H1 (cell line): Measurements from ENCODE around the gene TLNRD1. TPM values are rescaled to one million over a fixed set of nuclear protein-coding genes. Genes with fewer than 3 reads are reported as not detected.

Experiments used
- CTCF ChIA-PET: fragments of 300-600 bp; sonication (Branson Sonifier 250); formaldehyde crosslinking; loops from one replicate; lab custom pipeline; 2021; ENCODE audit not compliant: partially characterized antibody; lab: Charles Lee
- POLR2A ChIA-PET: fragments of 300-600 bp; sonication (Branson Sonifier 250); formaldehyde crosslinking; loops from one replicate; lab custom pipeline; 2021; ENCODE audit warnings: inconsistent platforms; ENCODE audit not compliant: partially characterized antibody; lab: Charles Lee
- DNase-seq, 2 experiments: peaks; one replicate each; pipeline versions ENCODE4 v3.0.0 to v3.0.0-alpha.2; 2010 to 2022; ENCODE audit warnings: low spot score in 2 of 2, low read depth in 1 of 2, mixed read lengths in 1 of 2
- FAIRE-seq: peaks from 2 replicates; lab custom pipeline; 2011; peaks lifted over from hg19 to GRCh38; lab: Jason Lieb, UNC
- H2AFZ ChIP-seq: 2 replicates; pipeline ENCODE4 v1.8.1; 2012; ENCODE audit warnings: low read length, inconsistent platforms
- H2AK5ac ChIP-seq: 2 replicates; pipeline ENCODE4 v1.6.1; 2013; ENCODE audit warnings: low read depth, low read length
- H2BK120ac ChIP-seq: replicated peaks from 2 replicates; pipeline ENCODE3; 2013; ENCODE audit warnings: low read depth, low read length, inconsistent platforms
- H2BK12ac ChIP-seq: 2 replicates; pipeline ENCODE4 v1.6.1; 2013; ENCODE audit warnings: low read depth, low read length
- H2BK15ac ChIP-seq: 2 replicates; pipeline ENCODE4 v1.6.1; 2013; ENCODE audit warnings: low read length
- H2BK20ac ChIP-seq: 2 replicates; pipeline ENCODE4 v1.6.1; 2013; ENCODE audit warnings: low read length
- H2BK5ac ChIP-seq: 2 replicates; pipeline ENCODE4 v1.6.1; 2013; ENCODE audit warnings: low read depth, low read length
- H3K14ac ChIP-seq: 2 replicates; pipeline ENCODE4 v1.6.1; 2013; ENCODE audit warnings: inconsistent platforms; ENCODE audit not compliant: insufficient read length
- H3K18ac ChIP-seq: 2 replicates; pipeline ENCODE4 v1.6.1; 2013; ENCODE audit warnings: low read length; ENCODE audit errors: extremely low read depth
- H3K23ac ChIP-seq: 2 replicates; pipeline ENCODE4 v1.6.1; 2013; ENCODE audit warnings: inconsistent platforms; ENCODE audit not compliant: insufficient read length
- H3K23me2 ChIP-seq: 2 replicates; pipeline ENCODE4 v1.6.1; 2013; ENCODE audit warnings: low read depth, low read length
- H3K27ac ChIP-seq: 2 replicates; pipeline ENCODE4 v1.6.1; 2011; ENCODE audit warnings: low read depth, low read length, inconsistent platforms
- H3K27me3 ChIP-seq, 4 experiments: replicated peaks in 1 of 4; 1 replicate in 1 of 4; 2 replicates in 3 of 4; pipeline versions ENCODE4 v1.6.1 to v1.8.1; 2011 to 2013; ENCODE audit warnings: low read length in 3 of 4, mild to moderate bottlenecking in 3 of 4, inconsistent platforms in 2 of 4, mixed read lengths in 2 of 4, moderate library complexity in 1 of 4; ENCODE audit not compliant: control insufficient read depth in 3 of 4, insufficient read depth in 3 of 4; ENCODE audit errors: extremely low read depth in 1 of 4
- H3K36me3 ChIP-seq, 4 experiments: 2 replicates each; pipeline versions ENCODE4 v1.6.1 to v1.8.1; 2011 to 2013; ENCODE audit warnings: mild to moderate bottlenecking in 4 of 4, low read length in 3 of 4, moderate library complexity in 2 of 4, control low read depth in 1 of 4, inconsistent platforms in 1 of 4; ENCODE audit not compliant: insufficient read depth in 4 of 4, control insufficient read depth in 2 of 4
- H3K4ac ChIP-seq: replicated peaks from 2 replicates; pipeline ENCODE3; 2013; ENCODE audit warnings: low read length, low read depth, mixed read lengths, inconsistent platforms; ENCODE audit not compliant: insufficient read length
- H3K4me1 ChIP-seq, 4 experiments: replicated peaks in 1 of 4; 1 replicate in 1 of 4; 2 replicates in 3 of 4; pipeline versions ENCODE4 v1.6.1 to v1.8.1; 2011 to 2013; ENCODE audit warnings: low read length in 3 of 4, inconsistent platforms in 2 of 4, mixed read lengths in 1 of 4; ENCODE audit not compliant: insufficient read depth in 4 of 4, control insufficient read depth in 3 of 4
- H3K4me2 ChIP-seq, 2 experiments: 2 replicates each; pipeline versions ENCODE4 v1.6.1 to v1.8.1; 2011 to 2013; ENCODE audit warnings: low read depth in 2 of 2, low read length in 2 of 2, control low read depth in 1 of 2, inconsistent platforms in 1 of 2, mild to moderate bottlenecking in 1 of 2; ENCODE audit not compliant: insufficient read depth in 1 of 2
- H3K4me3 ChIP-seq, 4 experiments: fragments of 200-600, 300-600 bp in 1 of 4; sonication (generic), shearing (Covaris generic), sonication (Bioruptor Twin) in 1 of 4; 2 replicates each; pipeline versions ENCODE4 v1.5.1 to v1.8.1; 2011 to 2016; ENCODE audit warnings: low read length in 4 of 4, low read depth in 3 of 4, control low read depth in 2 of 4, inconsistent platforms in 2 of 4, mild to moderate bottlenecking in 2 of 4, mixed read lengths in 1 of 4, moderate library complexity in 1 of 4; ENCODE audit not compliant: insufficient read depth in 2 of 4; ENCODE audit errors: extremely low read depth in 1 of 4
- H3K56ac ChIP-seq: replicated peaks from 2 replicates; pipeline ENCODE3; 2013; ENCODE audit warnings: low read depth, mild to moderate bottlenecking, mixed read lengths, low read length, inconsistent platforms; ENCODE audit not compliant: insufficient read length
- H3K79me1 ChIP-seq: 2 replicates; pipeline ENCODE4 v1.6.1; 2013; ENCODE audit warnings: low read depth, low read length, control low read depth
- H3K79me2 ChIP-seq, 2 experiments: 2 replicates each; pipeline versions ENCODE4 v1.6.1 to v1.8.1; 2012 to 2013; ENCODE audit warnings: low read length in 2 of 2, mild to moderate bottlenecking in 2 of 2, inconsistent platforms in 1 of 2; ENCODE audit not compliant: insufficient read depth in 2 of 2, control insufficient read depth in 1 of 2
- H3K9ac ChIP-seq, 4 experiments: replicated peaks in 1 of 4; 1 replicate in 1 of 4; 2 replicates in 3 of 4; pipeline versions ENCODE4 v1.6.1 to v1.8.1; 2011 to 2013; ENCODE audit warnings: low read depth in 3 of 4, low read length in 3 of 4, control low read depth in 2 of 4, mild to moderate bottlenecking in 2 of 4, moderate library complexity in 2 of 4, inconsistent platforms in 1 of 4; ENCODE audit errors: extremely low read depth in 1 of 4
- H3K9me3 ChIP-seq, 2 experiments: 2 replicates each; pipeline versions ENCODE4 v1.6.1 to v1.8.1; 2012 to 2013; ENCODE audit warnings: mild to moderate bottlenecking in 2 of 2, moderate library complexity in 2 of 2, control low read depth in 1 of 2, inconsistent platforms in 1 of 2, low read depth in 1 of 2, low read length in 1 of 2, mixed read lengths in 1 of 2; ENCODE audit not compliant: insufficient read depth in 2 of 2
- H4K20me1 ChIP-seq, 2 experiments: replicated peaks in 1 of 2; 2 replicates each; pipeline versions ENCODE3 to v1.8.1; 2011 to 2013; ENCODE audit warnings: inconsistent platforms in 2 of 2, low read length in 2 of 2, mild to moderate bottlenecking in 1 of 2; ENCODE audit not compliant: insufficient read depth in 2 of 2, control insufficient read depth in 1 of 2
- H4K5ac ChIP-seq: 2 replicates; pipeline ENCODE4 v1.6.1; 2013; ENCODE audit warnings: low read length, low read depth, mixed read lengths, inconsistent platforms; ENCODE audit not compliant: insufficient read length
- H4K8ac ChIP-seq: 2 replicates; pipeline ENCODE4 v1.8.0; 2013; ENCODE audit warnings: mild to moderate bottlenecking, moderate library complexity, low read length, inconsistent platforms; ENCODE audit not compliant: insufficient read depth; ENCODE audit errors: extremely low read depth
- H4K91ac ChIP-seq: replicated peaks from 2 replicates; pipeline ENCODE3; 2013; ENCODE audit warnings: low read length, mixed read lengths, inconsistent platforms; ENCODE audit not compliant: insufficient read length
- CBX5 ChIP-seq: fragments of 300-800, 300-1000 bp; sonication (generic); IDR thresholded peaks from 2 replicates; pipeline ENCODE4 v1.7.1; 2016; ENCODE audit warnings: antibody characterized with exemption, low read length, low read depth
- CHD1 ChIP-seq: IDR thresholded peaks from 2 replicates; pipeline ENCODE4 v1.6.1; 2012; ENCODE audit warnings: low read depth, low read length, improper control_type of control experiment
- EGR1 ChIP-seq: IDR thresholded peaks from 2 replicates; pipeline ENCODE4 v1.6.1; 2011; ENCODE audit warnings: low read depth, low read length, borderline replicate concordance
- EP300 ChIP-seq, 2 experiments: IDR thresholded peaks; 1 replicate in 1 of 2; 2 replicates in 1 of 2; pipeline ENCODE4 v1.6.1; 2011 to 2012; ENCODE audit warnings: low read depth in 2 of 2, low read length in 2 of 2, mild to moderate bottlenecking in 2 of 2, borderline replicate concordance in 1 of 2, inconsistent platforms in 1 of 2, moderate library complexity in 1 of 2
- GABPA ChIP-seq: IDR thresholded peaks from 2 replicates; pipeline ENCODE4 v1.6.1; 2011; ENCODE audit warnings: mild to moderate bottlenecking, low read length, moderate library complexity, borderline replicate concordance; ENCODE audit not compliant: insufficient read depth
- JUND ChIP-seq: IDR thresholded peaks from 2 replicates; pipeline ENCODE4 v1.6.1; 2011; ENCODE audit warnings: mild to moderate bottlenecking, improper control_type of control experiment, low read length
- MAFK ChIP-seq: IDR thresholded peaks from 2 replicates; pipeline ENCODE4 v1.6.1; 2012; ENCODE audit warnings: low read depth, mild to moderate bottlenecking, improper control_type of control experiment, low read length
- NANOG ChIP-seq: IDR thresholded peaks from 2 replicates; pipeline ENCODE4 v1.6.1; 2011; ENCODE audit warnings: low read length, low read depth, mild to moderate bottlenecking, inconsistent platforms; ENCODE audit not compliant: insufficient read depth, poor library complexity, severe bottlenecking
- PHF8 ChIP-seq: fragments of 200-600 bp; sonication (generic); conservative IDR thresholded peaks from 2 replicates; pipeline ENCODE4 v1.7.1; 2012; ENCODE audit warnings: low read depth, mild to moderate bottlenecking, inconsistent platforms, low read length, moderate library complexity
- POLR2A ChIP-seq, 2 experiments: IDR thresholded peaks; 1 replicate in 1 of 2; 2 replicates in 1 of 2; pipeline ENCODE4 v1.6.1; 2011; ENCODE audit warnings: low read depth in 2 of 2, low read length in 2 of 2, mild to moderate bottlenecking in 2 of 2; ENCODE audit errors: control extremely low read depth in 1 of 2
- RXRA ChIP-seq: IDR thresholded peaks from 2 replicates; pipeline ENCODE4 v1.6.1; 2011; ENCODE audit warnings: low read depth, mild to moderate bottlenecking, low read length, moderate library complexity; ENCODE audit not compliant: insufficient read depth
- SIX5 ChIP-seq: IDR thresholded peaks from 2 replicates; pipeline ENCODE4 v1.6.1; 2011; ENCODE audit warnings: mild to moderate bottlenecking, low read depth, low read length
- SP1 ChIP-seq: IDR thresholded peaks from 2 replicates; pipeline ENCODE4 v1.6.1; 2011; ENCODE audit warnings: low read depth, low read length
- SUZ12 ChIP-seq: fragments of 200-600 bp; sonication (generic); IDR thresholded peaks from 2 replicates; pipeline ENCODE4 v1.6.1; 2012; ENCODE audit warnings: mild to moderate bottlenecking, inconsistent platforms, low read length, moderate library complexity, mixed read lengths
- TBP ChIP-seq: IDR thresholded peaks from 2 replicates; pipeline ENCODE4 v1.6.1; 2011; ENCODE audit warnings: low read depth, low read length, improper control_type of control experiment
- WGBS, 2 experiments: shearing (Covaris generic) in 1 of 2; methylation state at CpG; one replicate each; pipeline versions ENCODE4 v1.1.6 to v1.1.7; 2013 to 2015; ENCODE audit warnings: low lambda C conversion rate in 2 of 2, mixed read lengths in 2 of 2, inconsistent platforms in 1 of 2, low coverage in 1 of 2, missing lambda C conversion rate in 1 of 2; ENCODE audit not compliant: insufficient replicate concordance in 2 of 2, insufficient coverage in 1 of 2, insufficient read length in 1 of 2; ENCODE audit errors: extremely low coverage in 1 of 2, missing lambda C conversion rate in 1 of 2; 5-methylcytosine and 5-hydroxymethylcytosine counted together
- polyA plus RNA-seq, 7 experiments: library from polyadenylated mRNA; depleted of rRNA in 3 of 7; stranded (reverse) in 5 of 7; unstranded in 2 of 7; fragments of >200 nt in 5 of 7; fragments of 200-250 nt in 2 of 7; gene quantifications; 1 replicate in 5 of 7; 2 replicates in 1 of 7; 4 replicates in 1 of 7; pipeline versions ENCODE4 v1.2.1 to v1.2.3, GENCODE V29; 2011 to 2013; ENCODE audit warnings: missing spikeins in 2 of 7, mixed read lengths in 2 of 7
- total RNA-seq: library from RNA; stranded (reverse); fragmentation: NEBNext Ultra II Directional; extraction: Animal tissue kit (Norgen Biotek cat#: 25700); gene quantifications from 2 replicates; pipeline ENCODE4 v1.2.1, GENCODE V29; 2021

The TLNRD1 gene
- total and polyA plus RNA-seq, 2 of the 8 experiments (the other 6 are each of a cell fraction or from before 2014, with no cell fraction given), result 12.2 to 20.5 TPM

GRCh38 chr15:80990955-80991354 lies 9.8 kb upstream of the TLNRD1 start:
- Histone ChIP-seq H3K4me3 (no peak overlapping the region), H3K79me1 (peaks cover 5% of the 10 kb centered on the region), H2BK120ac (no peak overlapping the region), H3K23ac (no peak overlapping the region), H3K79me2 (peaks cover 21 to 35% of the 10 kb centered on the region in 2 experiments), H3K27ac (no peak overlapping the region), H3K4me2 (no peak overlapping the region), H2BK20ac (no peak overlapping the region), H2BK15ac (no peak overlapping the region; the same call in 1 of the 2 replicates), H2BK12ac (no peak overlapping the region), H3K14ac (no peak overlapping the region), H3K36me3 (no peaks in the 10 kb centered on the region; a peak in 1 of 8 replicates), H3K9me3 (no peaks in the 10 kb centered on the region), H4K91ac (no peak overlapping the region), H2AK5ac (no peak overlapping the region), H2AFZ (no peak overlapping the region), H3K4me1 (peaks cover 0 to 4% (median 2%) of the 10 kb centered on the region in 4 experiments; a peak in 2 of 7 replicates), H3K23me2 (peaks cover 4% of the 10 kb centered on the region), H3K4ac (no peak overlapping the region), H3K9ac (no peak overlapping the region), H4K5ac (no peak overlapping the region), H3K56ac (no peak overlapping the region), H4K20me1 (peaks cover under 1 to 2% of the 10 kb centered on the region in 2 experiments), H3K27me3 (no peaks in the 10 kb centered on the region), H4K8ac (no peak overlapping the region), H3K18ac (no peak overlapping the region), H2BK5ac (no peak overlapping the region)
- POLR2A ChIA-PET, result interaction anchor here (1.3 to 2.9 kb wide), 2 partner anchors 11 kb away, joined by 6 to 10 read pairs; no protein-coding TSS in a partner anchor
- CTCF ChIA-PET, result interaction anchor here (0.8 to 2.5 kb wide), 6 partner anchors 9 to 275 kb away, joined by 3 to 8 read pairs (median 4); no protein-coding TSS in a partner anchor
- FAIRE-seq (no peak), DNase-seq (no peak)
- WGBS, 2 experiments, result 82% methylated on average over 1 of the region's 1 CpG; no CpG with 5 or more reads in 1 of the 2 experiments
- TF ChIP-seq RXRA (no peak), EGR1 (no peak), SP1 (no peak), CBX5 (no peak), NANOG (no peak), EP300 (IDR thresholded peaks at IDR 0.05; ENCODE audit: borderline replicate concordance in 1 of 2, low read depth in 2 of 2, low read length in 2 of 2) (no peak), PHF8 (no peak), SUZ12 (no peak), MAFK (no peak), JUND (no peak), GABPA (no peak), CHD1 (no peak), TBP (no peak), SIX5 (no peak), POLR2A (IDR thresholded peaks at IDR 0.05; ENCODE audit: control extremely low read depth in 1 of 2, low read depth in 2 of 2, low read length in 2 of 2) (no peak)
